ENCODE data around the gene ARL1. TPM values are rescaled to one million over a fixed set of nuclear protein-coding genes. Genes with fewer than 3 reads are reported as not detected.
A peak's percentile ranks its signal among the peaks of the same experiment; 100 is the strongest.

Gene ARL1
- 10 to 100 TPM; 58.2 to 66.1 (median 61.2) TPM for total RNA-seq

- peak; percentile 95 for ATAC-seq
These were observed at the start of gene ARL1 for GRCh38 chr12:101407436-101408345. Gene ARL1, minus strand, starts transcription at chr12:101407772. Its CDS starts 127 bp downstream, at chr12:101407645.

GRCh38 chr12:101455685-101456084 is 48.1 kb upstream of the ARL1 start:
- no peak for ATAC-seq
- WGBS, 2 donors (ENCODE audit: low coverage in 1 of 2) = 65 to 88% methylated on average over 2 to 4 of the region's 4 CpGs
- Histone ChIP-seq H3K9me3 (peaks cover 0 to 11% (median 0%) of the 10 kb centered on the region in 3 donors), H3K27me3 (peaks cover 8% of the 10 kb centered on the region), H3K27ac (no peak overlapping the region), H3K4me3 (no peak overlapping the region), H3K36me3 (no peaks in the 10 kb centered on the region), H3K4me1 (peaks cover 0 to 4% (median 0%) of the 10 kb centered on the region in 3 donors)
- TF ChIP-seq POLR2A (IDR thresholded peaks at IDR 0.05) (no peak), POLR2AphosphoS5 (IDR thresholded peaks at IDR 0.05) (no peak), EP300 (IDR thresholded peaks at IDR 0.05) (no peak)

More at GRCh38 chr12:101407436-101408345, at the start of gene ARL1:
- no peaks in the 10 kb centered on the region for H3K27me3 ChIP-seq
- H3K4me3 ChIP-seq = peak within 1 kb of the TSS; percentile 59 to 63
- no peaks in the 10 kb centered on the region for H3K9me3 ChIP-seq
- no peaks in the 10 kb centered on the region for H3K36me3 ChIP-seq
- peak within 1 kb of the TSS; percentile 88 to 95 (median 92) for H3K27ac ChIP-seq
- peak in 1 of 2 donors; percentile 28 for TF ChIP-seq POLR2A (IDR thresholded peaks at IDR 0.05)
- TF ChIP-seq POLR2AphosphoS5 (IDR thresholded peaks at IDR 0.05) = peak; percentile 50
- no peak for TF ChIP-seq CTCF (IDR thresholded peaks at IDR 0.05)
- no peak for TF ChIP-seq EP300 (IDR thresholded peaks at IDR 0.05)
- 0% methylated on average over 20 to 27 of the region's 71 CpGs for WGBS, 2 donors (ENCODE audit: low coverage in 1 of 2)
- H3K4me1 ChIP-seq = peaks cover 0 to 45% (median 8%) of the 10 kb centered on the region in 3 donors

- ATAC-seq = no peak
- no peaks in the 10 kb centered on the region for H3K9me3 ChIP-seq
- no peak overlapping the region for H3K4me3 ChIP-seq
- no peak overlapping the region for H3K27ac ChIP-seq
- no peaks in the 10 kb centered on the region for H3K4me1 ChIP-seq
- no peaks in the 10 kb centered on the region for H3K36me3 ChIP-seq
- no peak for TF ChIP-seq EP300 (IDR thresholded peaks at IDR 0.05)
- TF ChIP-seq CTCF (IDR thresholded peaks at IDR 0.05) = no peak
- H3K27me3 ChIP-seq = no peaks in the 10 kb centered on the region
These were observed 34.1 kb upstream of the ARL1 start for GRCh38 chr12:101441461-101442224.

GRCh38 chr12:101439236-101439635 is 31.7 kb upstream of the ARL1 start:
- 69 to 77% methylated on average over 5 of the region's 5 CpGs for WGBS, 2 donors (ENCODE audit: low coverage in 1 of 2)
- H3K4me3 ChIP-seq = no peak overlapping the region
- H3K27ac ChIP-seq = no peak overlapping the region
- ATAC-seq = no peak
- TF ChIP-seq CTCF (IDR thresholded peaks at IDR 0.05) (no peak), POLR2A (IDR thresholded peaks at IDR 0.05) (no peak), POLR2AphosphoS5 (IDR thresholded peaks at IDR 0.05) (no peak), EP300 (IDR thresholded peaks at IDR 0.05) (no peak)
- H3K36me3 ChIP-seq = no peaks in the 10 kb centered on the region
- H3K27me3 ChIP-seq = no peaks in the 10 kb centered on the region
- H3K4me1 ChIP-seq = no peaks in the 10 kb centered on the region
- no peaks in the 10 kb centered on the region for H3K9me3 ChIP-seq

GRCh38 chr12:101436136-101436535 is 28.6 kb upstream of the ARL1 start:
- Histone ChIP-seq H3K36me3 (no peaks in the 10 kb centered on the region), H3K9me3 (no peaks in the 10 kb centered on the region), H3K4me3 (no peak overlapping the region), H3K4me1 (no peaks in the 10 kb centered on the region), H3K27me3 (no peaks in the 10 kb centered on the region), H3K27ac (no peak overlapping the region)
- no peak for ATAC-seq
- TF ChIP-seq EP300 (IDR thresholded peaks at IDR 0.05) (no peak), POLR2AphosphoS5 (IDR thresholded peaks at IDR 0.05) (no peak), CTCF (IDR thresholded peaks at IDR 0.05) (no peak), POLR2A (IDR thresholded peaks at IDR 0.05) (no peak)
